GM19240 (cell line): Measurements from ENCODE around the gene HELLS.
"Not testable (repeated sequence)": the region's sequence is repeated elsewhere in the genome, so short reads cannot be mapped to it uniquely, and the experiment has no call there.

Experiments
- DNase-seq: peaks from one replicate; pipeline ENCODE4 v3.0.0; 2011; ENCODE audit warnings: low spot score; ENCODE audit not compliant: insufficient read length

The HELLS gene

GRCh38 chr10:94607111-94607510 lies 61.5 kb downstream of the HELLS start:
- peak; percentile 3 for DNase-seq

DNA sequence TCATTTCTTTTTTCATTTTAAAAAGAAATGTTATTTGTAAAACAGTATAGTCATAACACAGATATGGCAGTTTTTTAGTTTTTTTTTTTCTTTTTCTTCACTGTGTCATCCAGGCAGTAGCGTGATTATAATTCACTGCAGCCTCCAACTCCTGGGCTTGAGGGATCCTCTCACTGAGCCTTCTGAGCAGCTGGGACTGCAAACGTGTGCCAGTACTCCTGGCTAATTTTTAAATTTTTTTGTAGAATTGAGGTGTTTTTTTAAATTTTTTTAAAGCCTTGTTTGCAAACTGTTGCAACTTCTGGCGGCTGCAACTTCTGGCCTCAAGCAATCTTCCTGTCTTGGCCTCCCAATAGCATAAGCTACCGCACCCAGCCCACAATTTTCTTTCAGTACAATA lies 63.0 kb downstream of the HELLS start:
- DNase-seq = no peak

DNA sequence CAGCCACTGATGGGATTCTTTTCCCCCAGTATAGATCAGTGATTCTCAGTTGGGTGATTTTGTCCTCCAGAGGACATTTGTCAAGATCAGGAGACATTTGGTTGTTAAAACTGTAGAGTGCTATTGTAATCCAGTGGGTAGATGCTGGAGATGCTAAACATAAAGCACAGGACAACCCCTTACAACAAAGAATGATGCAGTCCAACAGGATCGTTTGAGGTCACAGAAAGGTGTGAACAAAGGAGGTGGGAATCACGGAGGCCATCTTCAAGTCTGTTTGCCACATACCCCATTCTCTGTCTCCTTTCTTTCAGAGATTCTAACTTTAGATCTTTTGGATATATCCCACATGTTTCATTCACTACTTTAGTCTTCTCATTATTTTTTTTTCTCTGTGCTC lies 69.0 kb downstream of the HELLS start:
- DNase-seq = no peak

DNA sequence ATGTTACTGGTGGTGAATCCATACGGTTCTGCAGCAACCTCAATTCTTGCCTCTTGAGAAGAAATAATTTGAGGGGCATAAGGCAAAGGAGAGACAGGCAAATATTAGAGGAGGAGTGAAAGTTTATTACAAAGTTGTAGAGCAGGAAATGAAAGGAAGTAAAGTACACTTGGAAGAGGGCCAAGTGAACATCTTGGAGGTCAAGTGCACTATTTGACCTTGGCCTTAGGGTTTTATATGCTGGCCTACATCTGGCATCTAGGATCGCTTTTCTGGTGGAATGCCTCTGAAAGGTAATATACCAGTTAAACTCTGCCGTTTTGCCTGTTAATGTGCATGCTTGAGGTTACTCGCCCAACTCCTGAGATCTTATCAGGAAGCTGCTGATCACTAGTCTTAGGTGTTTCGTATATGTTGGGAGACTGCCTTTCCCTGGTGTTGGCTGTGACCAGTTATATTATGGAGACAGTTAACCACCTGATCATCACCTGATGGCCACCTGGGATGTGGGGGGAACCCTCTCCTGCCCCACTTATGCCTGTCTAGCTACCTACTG lies 71.9 kb downstream of the HELLS start:
- DNase-seq = no peak

DNA sequence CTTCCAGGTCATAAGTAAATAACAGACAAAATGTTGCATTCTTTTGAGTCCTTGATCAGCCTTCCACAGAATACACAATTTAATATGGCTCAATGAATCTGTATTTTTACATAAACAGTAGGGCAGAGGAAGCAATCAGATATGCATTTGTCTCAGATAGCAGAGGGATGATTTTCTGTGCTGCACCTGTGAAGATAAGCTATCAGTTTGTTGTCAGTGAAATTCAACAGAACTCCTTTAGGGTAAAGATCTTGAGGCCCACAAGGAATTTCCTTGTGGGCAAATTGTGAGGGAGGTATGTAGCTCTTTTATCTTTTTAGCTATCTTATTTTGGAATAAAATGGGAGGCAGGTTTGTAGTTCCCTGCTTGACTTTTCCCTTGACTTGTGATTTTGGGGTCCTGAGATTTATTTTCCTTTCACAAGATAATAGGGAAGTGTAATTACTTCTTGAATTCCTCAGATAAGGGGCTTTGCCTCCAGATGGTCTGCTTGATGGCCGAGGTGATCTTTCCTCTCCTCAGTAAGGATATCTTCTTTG lies 77.1 kb downstream of the HELLS start:
- DNase-seq = no peak

- no peak for DNase-seq
These were observed 78.0 kb downstream of the HELLS start for GRCh38 chr10:94623572-94623971.

DNA sequence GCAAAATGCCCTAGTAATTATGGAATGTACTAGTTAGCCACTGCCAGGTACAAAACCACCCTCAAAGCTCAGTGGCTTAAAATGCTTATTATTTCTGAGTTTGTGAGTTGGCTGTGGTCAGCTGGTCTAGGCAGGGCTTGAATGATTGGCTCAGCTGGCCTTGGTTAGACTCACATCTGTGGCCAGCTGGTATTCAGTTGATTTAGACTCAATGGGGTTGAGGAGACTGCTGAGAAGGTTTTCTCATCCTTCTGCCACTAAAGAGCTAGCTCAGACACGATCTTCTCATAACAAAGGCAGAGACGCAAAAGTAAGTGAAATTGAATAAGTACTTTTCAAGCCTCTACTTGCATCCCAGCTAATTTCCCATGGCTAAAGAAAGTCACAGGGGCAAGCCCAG lies 80.9 kb downstream of the HELLS start:
- DNase-seq = no peak

DNA sequence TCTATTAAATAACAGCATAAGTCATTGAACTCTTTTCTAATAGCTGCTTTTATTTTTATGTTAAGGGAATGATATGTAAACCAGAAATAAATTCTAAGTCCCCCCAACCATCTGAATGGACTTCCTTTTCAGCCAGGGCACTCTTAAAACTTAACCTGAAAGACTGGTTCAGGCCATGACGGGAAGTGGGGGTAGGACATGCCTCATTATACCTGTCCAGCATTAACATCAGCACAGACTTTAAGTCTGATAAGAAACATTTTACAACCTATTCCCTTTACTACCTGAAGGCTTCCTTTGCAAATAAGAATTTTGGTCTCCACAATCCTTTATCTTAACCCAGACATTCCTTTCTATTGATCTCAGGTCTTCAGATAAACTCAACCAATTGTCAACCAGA lies 81.9 kb downstream of the HELLS start:
- DNase-seq = no peak

DNA sequence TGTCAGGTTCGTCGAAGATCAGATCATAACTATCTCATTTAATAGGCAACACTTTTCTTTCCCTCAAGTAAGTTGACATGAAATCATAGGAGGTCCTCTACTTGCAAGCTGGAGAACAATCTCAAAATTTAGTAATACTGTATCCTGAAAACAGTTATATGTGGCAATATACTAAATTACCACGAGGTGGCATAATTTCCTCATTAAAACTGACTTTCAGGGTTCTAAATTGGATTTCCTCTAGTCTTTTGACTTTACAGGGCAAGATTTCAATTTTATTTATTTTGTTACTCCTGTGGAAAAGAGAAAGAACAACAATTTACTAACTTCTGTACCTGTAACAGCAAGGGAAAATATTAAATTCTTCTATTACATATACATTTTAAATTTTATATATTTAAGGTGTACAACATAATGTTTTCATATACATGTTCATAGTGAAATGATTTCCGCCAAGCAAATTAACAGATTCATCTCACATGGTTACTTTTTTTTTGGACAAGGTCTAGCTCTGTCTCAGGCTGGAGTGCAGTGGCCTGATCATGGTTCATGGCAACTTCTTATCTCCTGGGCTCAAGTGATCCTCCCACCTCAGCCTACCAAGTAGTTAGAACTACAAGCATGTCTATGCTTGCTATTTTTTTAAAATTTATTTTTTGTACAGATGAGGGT lies 84.6 kb downstream of the HELLS start:
- no peak for DNase-seq

DNA sequence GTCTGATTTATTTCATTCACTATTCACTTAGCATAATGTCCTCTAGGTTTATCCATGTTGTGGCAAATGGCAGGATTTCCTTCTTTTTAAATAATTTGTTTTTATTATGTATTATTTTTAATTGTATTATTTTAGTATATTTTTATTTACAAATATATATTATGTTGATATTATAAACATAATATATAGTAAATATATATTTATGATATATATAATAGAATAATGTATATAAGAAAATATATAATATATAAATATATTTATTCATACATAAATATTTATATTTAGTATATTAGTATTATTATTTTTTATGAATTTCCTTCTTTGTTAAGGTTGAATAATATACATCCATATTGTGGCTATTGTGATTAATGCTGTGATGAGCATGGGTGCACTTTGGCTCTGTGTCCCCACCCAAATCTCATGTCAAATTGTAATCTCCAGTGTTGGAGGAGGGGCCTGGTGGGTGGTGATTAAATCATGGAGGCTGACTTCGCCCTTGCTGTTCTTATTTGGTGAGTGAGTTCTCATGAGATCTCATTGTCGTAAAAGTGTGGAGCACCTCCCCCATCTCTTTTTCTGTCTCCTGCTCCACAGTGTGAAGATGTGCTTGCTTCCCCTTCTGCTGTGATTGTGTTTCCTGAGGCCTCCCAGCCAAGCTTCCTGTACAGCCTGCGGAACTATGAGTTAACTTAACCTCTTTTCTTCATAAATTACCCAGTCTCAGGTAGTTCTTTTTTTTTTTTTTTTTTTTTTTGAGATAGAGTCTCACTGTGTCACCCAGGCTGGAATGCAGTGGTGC lies 85.7 kb downstream of the HELLS start:
- DNase-seq = no peak

DNA sequence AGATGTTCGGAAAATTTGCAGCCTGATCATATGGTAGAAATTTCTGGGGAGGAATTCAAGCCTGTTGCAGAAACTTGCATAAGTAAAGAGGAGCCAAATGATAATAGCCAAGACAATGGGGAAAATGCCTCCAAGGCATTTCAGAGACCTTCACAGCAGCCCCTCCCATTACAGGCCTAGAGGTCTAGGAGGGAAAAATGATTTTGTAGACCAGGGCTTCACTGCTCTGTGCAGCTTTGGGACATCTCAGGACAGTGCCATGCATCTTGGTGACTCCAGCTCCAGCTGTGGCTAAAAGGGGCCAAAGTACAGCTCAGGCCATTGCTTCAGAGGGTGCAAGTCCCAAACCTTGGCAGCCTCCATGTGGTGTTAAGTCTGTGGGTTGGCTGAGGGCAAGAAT lies 87.4 kb downstream of the HELLS start:
- DNase-seq = no peak

GRCh38 chr10:94638097-94638496 lies 92.5 kb downstream of the HELLS start:
- not testable (repeated sequence) for DNase-seq

GRCh38 chr10:94639902-94640301 lies 94.3 kb downstream of the HELLS start:
- DNase-seq = no peak

DNA sequence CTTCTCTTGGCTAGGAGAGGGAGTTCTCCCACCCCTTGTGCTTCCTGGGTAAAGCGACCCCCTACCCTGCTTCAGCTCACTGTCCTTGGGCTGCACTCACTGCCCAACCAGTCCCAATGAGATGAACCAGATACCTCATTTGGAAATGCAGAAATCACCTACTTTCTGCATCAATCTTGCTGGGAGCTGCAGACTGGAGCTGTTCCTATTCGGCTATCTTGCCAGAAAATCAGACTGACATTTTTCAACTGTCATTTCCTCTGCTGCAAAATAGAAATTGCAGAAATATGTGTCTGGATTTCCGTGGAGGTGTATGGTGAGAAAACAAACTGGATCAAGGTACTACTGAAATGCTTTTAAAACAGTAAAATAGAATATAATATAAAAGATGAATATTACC lies 95.0 kb downstream of the HELLS start:
- no peak for DNase-seq

DNA sequence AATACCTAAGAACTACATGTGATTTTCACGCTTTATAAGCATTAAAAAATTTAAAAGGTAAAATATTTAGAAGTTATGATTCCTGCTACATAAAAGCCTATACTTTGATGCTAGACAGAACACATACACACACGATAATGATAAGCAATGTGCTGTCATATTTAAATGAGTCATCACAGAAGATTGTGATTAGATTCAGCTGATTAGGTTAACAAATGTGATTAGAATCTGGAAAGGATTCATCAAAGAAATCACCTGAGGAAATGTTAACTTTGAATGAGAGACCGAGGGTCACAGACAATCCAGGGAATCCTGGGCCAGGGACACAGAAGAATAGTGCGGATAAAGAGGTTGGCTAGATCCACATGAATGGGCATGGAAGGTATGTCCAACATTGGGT lies 95.9 kb downstream of the HELLS start:
- no peak for DNase-seq

DNA sequence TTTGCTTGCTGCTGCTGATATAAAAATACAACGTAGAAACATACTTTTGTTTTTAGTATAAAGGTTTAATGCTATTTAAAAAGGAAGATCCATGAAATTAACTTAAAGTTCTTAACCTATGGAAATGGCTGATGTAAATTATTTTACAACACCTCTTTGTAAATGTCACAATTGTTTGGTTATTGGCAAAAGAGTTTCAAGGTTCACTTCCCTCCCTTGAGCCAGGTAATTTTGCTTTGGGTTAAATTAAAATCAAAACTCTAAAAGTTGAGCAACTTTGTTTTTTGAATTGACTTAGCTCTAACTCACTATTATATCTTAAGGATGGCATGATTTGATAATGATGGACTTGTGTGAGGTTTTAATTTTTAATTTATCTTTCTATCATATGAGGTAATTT lies 98.8 kb downstream of the HELLS start:
- no peak for DNase-seq

DNA sequence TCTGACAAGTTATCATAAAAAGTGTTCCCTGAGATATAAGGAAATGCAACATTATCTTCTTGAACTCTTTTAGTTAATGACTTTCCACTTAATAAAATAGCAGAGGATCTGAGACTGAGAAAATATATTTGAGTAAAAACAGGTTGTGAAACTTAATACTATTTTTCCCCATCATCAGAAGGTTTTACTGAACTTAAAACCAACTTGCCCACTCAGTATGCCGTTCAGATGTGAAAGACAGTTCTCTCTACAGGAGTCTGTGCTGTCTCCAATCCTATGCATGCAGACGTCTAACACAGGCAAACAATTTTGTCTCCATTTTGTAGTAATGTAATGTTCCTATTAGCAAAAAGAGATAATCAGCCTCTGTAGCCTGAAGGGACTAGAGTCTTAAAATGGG lies 99.7 kb downstream of the HELLS start:
- DNase-seq = peak; percentile 9
